ENCODE results near the gene DVL2.
A peak's percentile ranks its signal among the peaks of the same experiment; 100 is the strongest.

GRCh38 chr17:7241783-7242716 is 7.7 kb upstream of the DVL2 start, which contains the start of gene GABARAP:
- TF ChIP-seq POLR2AphosphoS5 (IDR thresholded peaks at IDR 0.05; ENCODE audit: low read depth, low read length), result no peak
- TF ChIP-seq TAF1 (IDR thresholded peaks at IDR 0.05; ENCODE audit: borderline replicate concordance, insufficient read depth, low read length), result peak; percentile 38; the same call in 1 of the 2 replicates

Measured in PFSK-1 (cell line).